GM20000 (cell line): Measurements from ENCODE around the gene KCNMA1.
"Not testable (repeated sequence)": the region's sequence is repeated elsewhere in the genome, so short reads cannot be mapped to it uniquely, and the experiment has no call there.

ENCODE experiments used
- DNase-seq: peaks from one replicate; pipeline ENCODE4 v3.0.0; 2012; ENCODE audit warnings: low spot score
- CTCF ChIP-seq: IDR thresholded peaks from 2 replicates; pipeline ENCODE4 v1.5.1; 2012; ENCODE audit warnings: mild to moderate bottlenecking, control low read depth; ENCODE audit errors: extremely low read depth, missing control alignments

The KCNMA1 gene

DNA sequence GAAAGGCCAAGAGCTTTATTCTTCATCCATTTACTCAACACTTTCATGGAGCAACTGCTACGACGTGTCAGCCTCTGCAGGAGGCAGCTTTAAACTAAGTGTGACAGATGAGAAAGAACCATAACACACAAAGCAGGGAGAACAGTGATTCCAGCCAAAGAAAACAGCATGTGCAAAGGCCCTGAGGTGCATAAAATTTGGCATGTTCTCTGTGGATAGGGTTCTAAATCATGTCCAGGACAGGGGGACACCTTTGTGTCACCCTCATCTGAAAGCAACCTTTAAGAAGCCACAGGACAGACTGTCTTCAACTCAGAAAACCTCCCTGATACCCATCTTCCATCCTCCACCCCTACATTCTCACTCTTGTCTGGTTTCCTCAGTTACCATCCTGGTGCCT is 116.6 kb downstream of the KCNMA1 start:
- no peak for TF ChIP-seq CTCF

GRCh38 chr10:77520290-77520689 is 117.3 kb downstream of the KCNMA1 start:
- TF ChIP-seq CTCF: no peak
- DNase-seq: no peak

More for the DNA sequence above, 116.6 kb downstream of the KCNMA1 start:
- DNase-seq: no peak

GRCh38 chr10:77519791-77520190 is 117.8 kb downstream of the KCNMA1 start:
- not testable (repeated sequence) for DNase-seq

- TF ChIP-seq CTCF: no peak
- DNase-seq: no peak
These were observed 118.7 kb downstream of the KCNMA1 start for GRCh38 chr10:77518910-77519274.

- no peak for DNase-seq
- TF ChIP-seq CTCF: no peak
These were observed 119.2 kb downstream of the KCNMA1 start for GRCh38 chr10:77518241-77518909.

DNA sequence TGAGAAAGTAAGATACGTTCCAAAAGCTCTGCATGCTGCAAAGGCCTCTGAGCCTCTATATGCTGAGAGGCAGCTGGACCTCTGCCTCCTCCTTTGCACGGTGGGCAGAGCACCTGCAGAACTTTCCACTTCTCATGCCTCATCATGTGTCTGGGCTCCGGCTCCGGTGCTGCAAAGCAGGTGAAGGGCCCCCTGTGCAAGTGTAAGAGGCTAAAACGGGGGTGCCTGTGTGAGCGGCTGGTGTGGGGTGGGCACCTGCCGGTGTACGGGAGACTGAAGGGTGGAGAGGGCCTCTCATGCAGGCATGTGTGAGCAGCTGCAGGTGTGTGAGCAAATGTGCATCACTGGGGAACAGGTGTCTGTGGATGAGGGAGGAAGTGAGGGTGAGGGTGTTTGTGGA is 121.0 kb downstream of the KCNMA1 start:
- no peak for DNase-seq

DNA sequence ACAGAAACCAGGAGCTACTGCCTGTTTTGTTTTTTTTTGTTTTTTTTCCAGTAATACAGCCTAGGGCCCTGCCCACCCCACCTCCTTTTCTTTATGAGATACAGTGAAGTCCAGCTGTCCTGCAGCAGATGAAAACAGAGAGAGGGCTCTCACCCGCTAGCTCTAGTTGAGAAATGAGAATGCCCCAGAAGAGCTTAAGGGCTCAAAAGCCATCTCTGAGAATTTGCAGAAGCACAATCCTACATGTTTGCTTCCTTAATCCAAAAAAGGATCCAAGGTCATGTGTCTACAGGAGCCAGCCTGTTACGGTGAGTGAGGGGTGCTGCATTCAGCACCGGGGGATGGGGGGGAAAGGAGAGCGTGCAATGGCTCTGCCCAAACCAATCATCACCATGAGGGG is 122.7 kb downstream of the KCNMA1 start:
- DNase-seq: no peak
- no peak for TF ChIP-seq CTCF

More for the DNA sequence above, 121.0 kb downstream of the KCNMA1 start:
- no peak for TF ChIP-seq CTCF

DNA sequence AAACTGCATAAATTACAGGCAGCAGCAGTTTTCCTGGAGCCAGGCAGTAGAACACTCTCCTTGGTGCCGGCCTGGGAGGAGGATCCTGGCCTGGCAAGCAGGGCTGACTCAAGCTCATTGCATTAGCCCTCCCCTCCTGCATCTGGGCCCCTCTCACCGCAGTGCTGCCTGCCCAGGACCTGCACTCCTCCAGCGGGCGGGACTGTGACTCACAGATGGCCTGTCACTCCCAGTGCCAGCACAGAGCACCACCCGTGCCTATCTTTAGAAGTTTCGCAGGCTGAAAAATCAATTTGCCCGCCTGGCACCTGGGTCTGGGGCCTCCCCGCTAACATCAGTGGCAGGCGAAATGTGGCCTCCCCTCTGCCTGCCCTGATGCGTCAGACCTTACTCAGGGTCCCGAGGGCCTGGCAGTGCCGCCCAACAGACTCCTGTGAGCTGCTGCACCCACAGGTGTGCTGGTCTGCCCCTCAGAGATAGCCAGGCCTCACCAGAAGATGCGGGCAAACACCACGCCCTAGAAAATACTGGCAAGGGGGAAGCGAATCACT is 123.8 kb downstream of the KCNMA1 start:
- no peak for DNase-seq
- no peak for TF ChIP-seq CTCF
